H1 (cell line): ENCODE measurements around the gene ANO2. TPM values are rescaled to one million over a fixed set of nuclear protein-coding genes. Genes with fewer than 3 reads are reported as not detected.

ENCODE experiments used
- ATF3 ChIP-seq: IDR thresholded peaks from 2 replicates; pipeline ENCODE4 v1.6.1; 2011; ENCODE audit warnings: low read depth, mild to moderate bottlenecking, low read length; ENCODE audit not compliant: insufficient read depth
- CBX5 ChIP-seq: fragments of 300-800, 300-1000 bp; sonication (generic); IDR thresholded peaks from 2 replicates; pipeline ENCODE4 v1.7.1; 2016; ENCODE audit warnings: antibody characterized with exemption, low read length, low read depth
- FOSL1 ChIP-seq: IDR thresholded peaks from 2 replicates; pipeline ENCODE4 v1.6.1; 2011; ENCODE audit warnings: mild to moderate bottlenecking, low read depth, low read length, moderate library complexity; ENCODE audit not compliant: insufficient read depth
- polyA plus RNA-seq, 7 experiments: library from polyadenylated mRNA; depleted of rRNA in 3 of 7; stranded (reverse) in 5 of 7; unstranded in 2 of 7; fragments of >200 nt in 5 of 7; fragments of 200-250 nt in 2 of 7; gene quantifications; 1 replicate in 5 of 7; 2 replicates in 1 of 7; 4 replicates in 1 of 7; pipeline versions ENCODE4 v1.2.1 to v1.2.3, GENCODE V29; 2011 to 2013; ENCODE audit warnings: missing spikeins in 2 of 7, mixed read lengths in 2 of 7
- total RNA-seq: library from RNA; stranded (reverse); fragmentation: NEBNext Ultra II Directional; extraction: Animal tissue kit (Norgen Biotek cat#: 25700); gene quantifications from 2 replicates; pipeline ENCODE4 v1.2.1, GENCODE V29; 2021

Gene ANO2
- total and polyA plus RNA-seq, 2 of the 8 experiments (the other 6 are each of a cell fraction or from before 2014, with no cell fraction given): 1.9 to 5.5 TPM

- no peak for TF ChIP-seq ATF3
- TF ChIP-seq CBX5: no peak
- TF ChIP-seq FOSL1: no peak
Observed at GRCh38 chr12:5622280-5622679, 322.8 kb downstream of the ANO2 start (continued).
